Omental fat pad (tissue), 4 donors: ENCODE data around the gene STK40. TPM values are rescaled to one million over a fixed set of nuclear protein-coding genes. Genes with fewer than 3 reads are reported as not detected.

Source experiments
- ATAC-seq: fragments of 150-250 bp; one replicate; pipeline ENCODE4 v1.9.1; 2016; ENCODE audit warnings: mild to moderate bottlenecking, moderate library complexity; ENCODE audit not compliant: low FRiP score
- DNase-seq: peaks from one replicate; pipeline ENCODE4 v3.0.0-alpha.2; 2019; ENCODE audit warnings: low spot score
- total RNA-seq, 4 donors: library from RNA; depleted of rRNA; stranded (reverse); fragments of >200 nt; gene quantifications; one replicate each; pipeline ENCODE4 v1.1.0, GENCODE V29; 2016
- TF ChIP-seq, protein P1 (sequence below), 3 donors: fragments of 450-650 bp; IDR thresholded peaks; one replicate each; pipeline ENCODE4 v1.5.1; 2016 to 2017; ENCODE audit warnings: antibody characterized with exemption in 3 of 3, mild to moderate bottlenecking in 3 of 3, moderate library complexity in 2 of 3

STK40 gene
- total RNA-seq, 4 donors from 2014 or later, result 36.1 to 75.5 (median 47.3) TPM

- TF ChIP-seq, protein P1, sequence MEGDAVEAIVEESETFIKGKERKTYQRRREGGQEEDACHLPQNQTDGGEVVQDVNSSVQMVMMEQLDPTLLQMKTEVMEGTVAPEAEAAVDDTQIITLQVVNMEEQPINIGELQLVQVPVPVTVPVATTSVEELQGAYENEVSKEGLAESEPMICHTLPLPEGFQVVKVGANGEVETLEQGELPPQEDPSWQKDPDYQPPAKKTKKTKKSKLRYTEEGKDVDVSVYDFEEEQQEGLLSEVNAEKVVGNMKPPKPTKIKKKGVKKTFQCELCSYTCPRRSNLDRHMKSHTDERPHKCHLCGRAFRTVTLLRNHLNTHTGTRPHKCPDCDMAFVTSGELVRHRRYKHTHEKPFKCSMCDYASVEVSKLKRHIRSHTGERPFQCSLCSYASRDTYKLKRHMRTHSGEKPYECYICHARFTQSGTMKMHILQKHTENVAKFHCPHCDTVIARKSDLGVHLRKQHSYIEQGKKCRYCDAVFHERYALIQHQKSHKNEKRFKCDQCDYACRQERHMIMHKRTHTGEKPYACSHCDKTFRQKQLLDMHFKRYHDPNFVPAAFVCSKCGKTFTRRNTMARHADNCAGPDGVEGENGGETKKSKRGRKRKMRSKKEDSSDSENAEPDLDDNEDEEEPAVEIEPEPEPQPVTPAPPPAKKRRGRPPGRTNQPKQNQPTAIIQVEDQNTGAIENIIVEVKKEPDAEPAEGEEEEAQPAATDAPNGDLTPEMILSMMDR (IDR thresholded peaks at IDR 0.05), result no peak
- no peak for DNase-seq
- no peak for ATAC-seq
These were observed 14.7 kb upstream of the STK40 start for GRCh38 chr1:36400514-36400824.

GRCh38 chr1:36398370-36398977 lies 12.8 kb upstream of the STK40 start:
- ATAC-seq (no peak), DNase-seq (no peak)
- TF ChIP-seq, protein P1 (IDR thresholded peaks at IDR 0.05), result no peak

DNA sequence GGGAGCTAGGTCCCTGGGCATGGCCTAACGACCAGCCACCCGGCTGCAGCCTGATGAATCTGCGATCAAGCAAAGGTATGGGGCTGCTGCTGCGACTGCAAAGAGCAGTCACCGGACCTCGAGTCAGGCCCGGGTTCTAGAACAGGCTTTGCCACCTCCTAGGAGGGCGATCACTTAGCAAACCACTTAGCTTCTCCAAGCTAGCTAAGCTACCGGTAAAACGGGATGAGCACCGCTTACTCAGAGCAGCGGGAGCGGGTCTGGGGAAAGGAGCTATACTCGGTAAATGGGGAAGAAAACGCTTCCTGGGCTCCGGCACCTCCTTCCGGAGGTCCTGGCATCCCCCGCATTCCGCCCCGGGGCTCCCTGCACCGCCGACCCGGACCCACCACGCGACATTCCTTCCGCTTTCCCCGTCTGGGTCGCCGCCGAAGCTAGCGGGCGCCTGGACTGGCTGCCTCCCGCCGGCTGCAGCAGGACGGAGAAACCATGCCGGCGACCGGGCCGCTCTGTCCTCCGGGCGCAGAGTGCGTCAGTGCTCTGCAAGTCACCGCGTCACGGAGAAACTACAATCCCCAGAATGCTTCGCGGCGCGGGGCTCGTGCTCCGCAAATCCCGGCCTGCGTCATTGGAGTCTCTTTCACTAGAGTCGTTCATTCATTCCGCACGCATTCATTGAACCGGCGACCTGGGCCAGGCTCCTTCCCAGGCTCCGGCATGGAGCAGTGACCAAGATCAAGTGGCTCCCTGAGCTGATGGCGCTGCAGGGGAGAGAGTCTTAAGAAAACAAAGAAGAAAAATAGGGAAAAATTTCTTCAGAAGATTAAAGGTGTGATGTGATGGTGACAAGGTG lies 11.9 kb upstream of the STK40 start, which contains the start of gene LSM10:
Gene LSM10 (minus strand): TSS at position 531 of the 853 bp plus-strand sequence. CDS start 3,779 bp downstream, outside the sequence.
- TF ChIP-seq, protein P1 (IDR thresholded peaks at IDR 0.05), result no peak
- DNase-seq, result peak; percentile 83
- peak; percentile 94 for ATAC-seq

DNA sequence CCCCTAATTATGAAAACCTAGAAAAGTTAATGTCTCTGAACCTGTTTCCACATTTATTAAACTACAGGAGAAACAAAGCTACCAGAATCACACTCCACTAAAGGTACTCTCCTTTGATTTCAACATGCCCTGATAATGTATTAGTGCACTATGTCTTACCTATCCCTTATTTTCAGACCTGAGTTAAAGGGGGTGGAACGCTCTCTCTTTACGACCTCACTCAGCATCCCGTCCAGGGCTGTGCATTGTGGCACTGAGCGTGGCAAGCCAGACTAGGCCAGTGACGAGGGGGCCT lies 11.3 kb upstream of the STK40 start:
- DNase-seq, result no peak
- peak; percentile 41 for ATAC-seq
- TF ChIP-seq, protein P1 (IDR thresholded peaks at IDR 0.05), result no peak

DNA sequence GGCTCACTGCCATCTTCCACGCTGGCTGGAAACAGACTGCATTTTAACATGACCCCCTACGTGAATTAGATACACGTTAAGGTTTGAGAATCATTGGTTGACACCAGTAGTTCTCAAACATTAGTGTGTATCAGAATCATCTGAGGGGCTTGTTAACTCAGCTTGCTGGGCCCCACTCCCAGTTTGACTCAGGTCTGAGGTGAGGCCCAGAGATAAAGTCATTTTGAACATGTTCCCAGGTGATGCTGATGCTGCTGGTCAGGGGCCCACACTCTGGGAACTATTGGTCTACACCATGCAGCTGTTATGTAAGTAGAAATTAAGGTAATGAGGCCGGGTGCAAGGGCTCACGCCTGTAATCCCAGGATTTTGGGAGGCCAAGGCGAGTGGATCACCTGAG lies 10.6 kb upstream of the STK40 start:
- TF ChIP-seq, protein P1 (IDR thresholded peaks at IDR 0.05), result no peak
- DNase-seq (no peak), ATAC-seq (no peak)

DNA sequence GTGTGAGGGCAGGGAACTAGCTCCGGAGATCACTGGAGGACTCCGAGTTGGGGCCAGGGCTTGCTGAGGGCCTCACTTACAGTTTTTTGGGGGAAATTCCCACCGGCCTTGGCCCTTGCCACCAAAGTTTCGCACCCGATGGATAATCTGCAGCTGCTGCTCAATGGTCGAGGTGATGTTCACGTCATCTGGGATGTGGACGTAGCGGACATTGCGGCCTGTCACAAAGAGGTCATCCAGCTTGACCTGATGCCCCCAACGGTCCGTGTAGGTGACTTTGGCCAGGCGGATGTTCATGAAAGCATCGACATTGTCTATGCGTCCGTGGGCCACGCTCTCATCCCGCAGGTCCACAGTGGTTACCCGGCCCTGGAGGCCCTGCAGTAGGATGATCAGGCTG lies 8.0 kb upstream of the STK40 start:
- TF ChIP-seq, protein P1 (IDR thresholded peaks at IDR 0.05), result no peak
- DNase-seq (no peak), ATAC-seq (no peak)

- no peak for ATAC-seq
- no peak for DNase-seq
- TF ChIP-seq, protein P1 (IDR thresholded peaks at IDR 0.05), result no peak
These were observed 7.1 kb upstream of the STK40 start for GRCh38 chr1:36392836-36393235.
